ENCODE results near the gene PDE8A.

PDE8A gene

DNA sequence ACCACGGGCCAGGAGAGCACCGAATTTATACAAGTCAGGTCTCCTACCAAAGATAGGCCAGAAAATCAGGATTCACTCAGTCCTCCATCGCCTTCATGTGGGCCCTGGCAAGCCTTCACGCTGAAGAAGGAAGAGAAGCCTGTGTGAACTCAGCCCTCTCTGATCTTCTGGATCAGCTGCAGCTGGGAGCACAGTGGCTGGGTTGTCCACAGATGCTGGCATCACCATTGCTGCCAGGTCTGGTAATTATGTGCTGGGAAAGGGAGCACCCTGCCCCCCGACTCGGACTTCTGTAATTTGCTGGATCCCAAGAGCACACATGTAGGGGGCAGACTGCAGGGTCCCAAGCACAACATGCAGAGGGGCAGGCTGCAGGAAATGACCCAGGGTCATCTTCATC lies 12.4 kb upstream of the PDE8A start:
- H2AFZ ChIP-seq (ENCODE audit: low read depth, low read length), result no peak overlapping the region
- H3K27me3 ChIP-seq (ENCODE audit: insufficient read depth, low read length), result no peaks in the 10 kb centered on the region

DNA sequence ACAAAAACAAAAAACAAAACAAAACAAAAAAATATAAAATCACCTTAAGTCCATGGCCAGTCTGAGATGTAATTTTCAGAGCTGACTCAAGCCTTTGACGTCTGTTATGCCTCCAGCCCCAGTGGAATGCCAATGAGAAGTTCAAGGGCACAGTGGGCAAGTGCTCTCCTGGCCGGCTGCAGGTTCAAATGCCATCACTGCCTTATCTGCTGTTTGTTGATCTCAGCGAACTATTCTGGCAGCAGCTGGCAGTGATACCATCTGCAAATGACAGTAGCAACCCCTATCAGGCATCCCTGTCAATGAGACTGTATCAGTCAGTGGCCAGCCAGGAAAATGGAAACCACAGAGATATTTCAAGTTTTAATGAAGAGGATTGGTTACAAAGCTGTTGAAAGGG lies 10.8 kb upstream of the PDE8A start:
- H3K9me3 ChIP-seq (ENCODE audit: low read length), result no peaks in the 10 kb centered on the region
- H3K4me1 ChIP-seq (ENCODE audit: insufficient read depth, low read length), result peaks cover 12% of the 10 kb centered on the region
- no peaks in the 10 kb centered on the region for H3K27me3 ChIP-seq (ENCODE audit: insufficient read depth, low read length)
- no peak overlapping the region for H2AFZ ChIP-seq (ENCODE audit: low read depth, low read length)
- H3K4me3 ChIP-seq (ENCODE audit: low read length), result no peak overlapping the region
- no peaks in the 10 kb centered on the region for H3K36me3 ChIP-seq (ENCODE audit: insufficient read depth, low read length)

More for the DNA sequence above, 12.4 kb upstream of the PDE8A start:
- Histone ChIP-seq H3K9me3 (ENCODE audit: low read length) (no peaks in the 10 kb centered on the region), H3K36me3 (ENCODE audit: insufficient read depth, low read length) (no peaks in the 10 kb centered on the region), H3K4me1 (ENCODE audit: insufficient read depth, low read length) (peaks cover 12% of the 10 kb centered on the region), H3K4me3 (ENCODE audit: low read length) (no peak overlapping the region)

DNA sequence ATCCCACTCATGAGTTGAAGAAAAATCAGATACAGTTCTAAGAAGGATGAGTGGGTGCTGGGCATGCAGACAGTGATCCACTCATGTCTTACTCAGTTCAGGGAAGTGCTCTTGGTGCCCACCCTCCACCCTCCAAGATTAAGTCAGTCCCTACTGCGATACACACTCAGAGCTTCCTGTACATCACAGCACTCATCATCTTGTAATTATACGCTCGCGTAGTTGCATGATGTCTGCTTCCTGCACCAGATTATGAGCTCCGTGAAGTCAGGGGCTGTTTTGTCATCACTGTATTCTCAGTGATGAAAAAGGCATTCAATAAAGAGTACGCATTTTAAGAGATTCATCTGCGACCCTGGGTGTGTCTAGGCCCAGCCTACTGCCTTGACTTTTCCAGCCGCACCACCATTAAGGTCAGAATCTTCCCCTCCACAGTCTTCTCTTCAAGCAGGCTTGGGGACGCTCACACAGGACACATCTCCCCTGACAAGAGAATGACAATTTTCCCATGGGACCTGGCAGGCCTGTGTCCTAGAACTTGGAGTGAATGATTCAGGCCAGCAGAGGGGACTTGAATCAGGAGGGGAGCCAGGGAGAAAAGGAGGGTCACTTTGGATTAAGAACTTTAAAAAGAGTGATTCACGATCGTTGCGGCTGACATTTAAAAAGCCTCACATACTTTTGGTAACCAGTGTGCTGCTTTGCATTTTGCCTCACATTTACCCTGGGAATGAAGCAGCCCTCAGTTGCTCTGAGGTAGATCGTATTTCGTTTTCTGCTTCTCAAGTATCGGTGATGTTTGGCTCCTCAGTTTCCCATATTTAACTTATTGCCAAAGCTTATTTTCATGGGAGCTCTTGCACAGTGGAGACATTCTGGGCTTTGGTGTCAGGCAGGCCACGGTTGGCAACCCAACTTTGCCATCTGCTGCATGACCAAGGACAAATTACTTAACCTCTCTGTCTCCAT lies 7.9 kb upstream of the PDE8A start:
- Histone ChIP-seq H3K4me1 (ENCODE audit: insufficient read depth, low read length) (peaks cover 4% of the 10 kb centered on the region), H3K27me3 (ENCODE audit: insufficient read depth, low read length) (peaks cover 8% of the 10 kb centered on the region), H3K4me3 (ENCODE audit: low read length) (no peak overlapping the region), H3K9me3 (ENCODE audit: low read length) (no peaks in the 10 kb centered on the region), H3K36me3 (ENCODE audit: insufficient read depth, low read length) (no peaks in the 10 kb centered on the region), H2AFZ (ENCODE audit: low read depth, low read length) (no peak overlapping the region)

DNA sequence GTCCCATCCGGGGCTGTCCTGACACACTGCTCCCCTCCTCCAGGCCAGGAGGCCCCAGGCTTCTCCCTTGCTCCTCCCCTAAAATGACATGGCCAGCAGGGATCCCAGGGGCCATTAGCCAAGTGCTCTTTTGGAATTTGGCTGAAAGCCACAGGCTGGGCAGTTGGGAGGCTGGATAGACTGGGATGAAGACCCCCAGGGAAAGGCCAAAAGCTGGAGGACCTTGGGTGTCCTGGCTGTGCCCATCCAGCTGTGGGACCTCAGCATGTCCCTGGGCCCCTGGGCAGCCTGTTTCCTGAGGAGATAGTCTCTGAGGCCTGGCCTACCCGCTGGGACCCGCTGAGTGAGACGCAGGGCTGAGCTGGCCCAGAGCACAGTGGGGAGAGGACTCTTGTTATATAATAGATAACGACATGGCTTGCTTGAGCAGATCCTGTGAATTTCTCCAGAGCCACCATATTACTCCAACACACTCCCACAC lies 5.7 kb upstream of the PDE8A start:
- no peaks in the 10 kb centered on the region for H3K9me3 ChIP-seq (ENCODE audit: low read length)
- no peak overlapping the region for H2AFZ ChIP-seq (ENCODE audit: low read depth, low read length)
- peaks cover 18% of the 10 kb centered on the region for H3K27me3 ChIP-seq (ENCODE audit: insufficient read depth, low read length)
- H3K36me3 ChIP-seq (ENCODE audit: insufficient read depth, low read length), result no peaks in the 10 kb centered on the region
- H3K4me3 ChIP-seq (ENCODE audit: low read length), result no peak overlapping the region
- H3K4me1 ChIP-seq (ENCODE audit: insufficient read depth, low read length), result peaks cover 10% of the 10 kb centered on the region

DNA sequence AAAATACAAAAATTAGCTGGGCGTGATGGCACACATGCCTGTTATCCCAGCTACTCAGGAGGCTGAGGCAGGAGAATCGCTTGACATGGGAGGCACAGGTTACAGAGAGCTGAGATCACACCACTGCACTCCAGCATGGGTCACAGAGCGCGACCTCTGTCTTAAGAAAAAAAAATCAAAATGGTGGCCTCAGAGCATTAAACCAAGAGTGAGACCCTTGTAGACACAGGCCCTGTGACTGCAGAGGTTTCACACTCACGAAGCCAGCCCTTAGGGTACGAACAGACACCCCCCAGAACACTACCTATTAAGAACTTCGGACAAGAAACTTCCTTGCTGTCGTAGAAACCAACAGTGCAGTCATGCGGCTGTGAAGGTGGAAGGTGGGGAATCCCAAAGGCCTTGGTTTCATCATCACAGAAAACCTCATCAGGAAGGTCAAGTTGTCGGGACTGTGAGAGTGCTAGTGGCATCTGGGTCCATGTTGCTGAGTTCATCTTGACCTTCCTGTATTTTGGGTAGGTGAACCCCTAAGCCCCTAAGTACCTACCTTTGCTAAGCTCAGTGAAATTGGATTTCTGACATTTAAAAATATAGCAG lies 4.8 kb upstream of the PDE8A start:
- Histone ChIP-seq H3K27me3 (ENCODE audit: insufficient read depth, low read length) (peaks cover 18% of the 10 kb centered on the region), H3K4me3 (ENCODE audit: low read length) (no peak overlapping the region)

DNA sequence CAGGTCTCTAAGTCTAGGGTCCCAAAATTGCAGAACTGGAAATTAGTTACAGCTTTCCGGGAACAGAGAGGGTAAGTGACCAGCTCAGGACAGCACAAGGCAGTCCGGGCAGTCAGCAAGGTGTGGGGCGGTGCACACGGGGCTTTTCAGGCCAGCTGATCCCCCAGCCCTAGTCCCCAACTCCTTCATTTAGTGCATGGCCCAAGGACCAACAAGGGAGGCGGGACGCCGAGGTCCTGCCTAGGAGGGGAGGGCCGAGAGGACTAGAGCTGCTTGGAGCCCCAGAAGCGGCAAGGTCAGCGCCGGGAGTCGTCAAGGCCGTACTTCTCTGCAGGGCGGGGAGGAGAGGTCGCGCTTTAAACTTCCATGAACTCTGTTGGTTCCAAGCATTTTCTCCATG lies 2.0 kb upstream of the PDE8A start:
- Histone ChIP-seq H3K36me3 (ENCODE audit: insufficient read depth, low read length) (no peaks in the 10 kb centered on the region), H3K27me3 (ENCODE audit: insufficient read depth, low read length) (peaks cover 18% of the 10 kb centered on the region), H3K9me3 (ENCODE audit: low read length) (no peaks in the 10 kb centered on the region), H3K4me1 (ENCODE audit: insufficient read depth, low read length) (peaks cover 5% of the 10 kb centered on the region), H2AFZ (ENCODE audit: low read depth, low read length) (peak overlapping the region; percentile 96), H3K4me3 (ENCODE audit: low read length) (peak overlapping the region; percentile 93)

More for the DNA sequence above, 4.8 kb upstream of the PDE8A start:
- H3K9me3 ChIP-seq (ENCODE audit: low read length), result no peaks in the 10 kb centered on the region
- H3K4me1 ChIP-seq (ENCODE audit: insufficient read depth, low read length), result peaks cover 10% of the 10 kb centered on the region
- no peaks in the 10 kb centered on the region for H3K36me3 ChIP-seq (ENCODE audit: insufficient read depth, low read length)
- H2AFZ ChIP-seq (ENCODE audit: low read depth, low read length), result no peak overlapping the region

DNA sequence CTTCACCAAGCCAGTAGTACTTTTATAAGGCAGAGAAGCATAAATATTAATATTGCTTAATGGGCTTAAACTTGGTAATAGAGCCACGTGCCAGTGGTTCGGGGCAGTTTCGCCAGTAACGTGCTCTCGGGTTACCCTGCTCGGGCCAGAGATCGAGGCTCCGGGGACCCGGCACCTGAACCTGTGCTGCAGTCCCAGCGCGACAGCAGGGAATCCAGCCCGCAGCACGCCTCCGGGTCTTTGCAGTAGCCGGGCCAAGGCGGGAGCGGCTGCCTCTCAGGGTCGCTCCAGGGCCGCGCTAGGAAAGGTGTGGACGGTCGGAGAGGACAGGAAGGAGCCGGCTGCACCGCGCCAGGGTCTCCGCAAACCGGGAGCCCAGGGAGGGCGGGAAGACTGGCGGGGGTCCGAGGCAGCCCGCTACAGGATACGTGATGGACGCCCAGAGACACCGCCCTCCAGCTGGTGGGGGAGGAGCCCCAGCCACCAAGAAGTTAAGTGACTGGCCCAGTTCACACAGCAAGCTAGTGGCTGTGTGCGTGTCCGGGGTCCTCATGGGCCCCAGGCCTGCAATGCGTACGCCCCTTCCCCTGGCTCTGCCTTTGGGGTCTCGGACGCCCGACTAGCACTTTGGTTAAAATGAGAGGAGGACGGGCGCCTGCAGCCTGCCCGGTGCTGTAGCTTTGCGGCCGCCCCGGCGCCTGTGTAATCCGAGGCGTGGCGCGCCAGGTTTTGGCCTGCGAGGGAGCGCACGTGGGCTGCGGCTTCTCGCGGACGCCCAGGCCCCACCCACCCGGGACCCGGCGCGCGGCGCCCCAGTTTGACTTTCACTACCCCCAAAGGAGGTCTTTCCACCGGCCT lies 1.2 kb upstream of the PDE8A start:
- peaks cover 5% of the 10 kb centered on the region for H3K4me1 ChIP-seq (ENCODE audit: insufficient read depth, low read length)
- H2AFZ ChIP-seq (ENCODE audit: low read depth, low read length), result peak overlapping the region; percentile 96
- peak overlapping the region; percentile 93 for H3K4me3 ChIP-seq (ENCODE audit: low read length)
- no peaks in the 10 kb centered on the region for H3K36me3 ChIP-seq (ENCODE audit: insufficient read depth, low read length)
- no peaks in the 10 kb centered on the region for H3K9me3 ChIP-seq (ENCODE audit: low read length)
- peaks cover 18% of the 10 kb centered on the region for H3K27me3 ChIP-seq (ENCODE audit: insufficient read depth, low read length)

DNA sequence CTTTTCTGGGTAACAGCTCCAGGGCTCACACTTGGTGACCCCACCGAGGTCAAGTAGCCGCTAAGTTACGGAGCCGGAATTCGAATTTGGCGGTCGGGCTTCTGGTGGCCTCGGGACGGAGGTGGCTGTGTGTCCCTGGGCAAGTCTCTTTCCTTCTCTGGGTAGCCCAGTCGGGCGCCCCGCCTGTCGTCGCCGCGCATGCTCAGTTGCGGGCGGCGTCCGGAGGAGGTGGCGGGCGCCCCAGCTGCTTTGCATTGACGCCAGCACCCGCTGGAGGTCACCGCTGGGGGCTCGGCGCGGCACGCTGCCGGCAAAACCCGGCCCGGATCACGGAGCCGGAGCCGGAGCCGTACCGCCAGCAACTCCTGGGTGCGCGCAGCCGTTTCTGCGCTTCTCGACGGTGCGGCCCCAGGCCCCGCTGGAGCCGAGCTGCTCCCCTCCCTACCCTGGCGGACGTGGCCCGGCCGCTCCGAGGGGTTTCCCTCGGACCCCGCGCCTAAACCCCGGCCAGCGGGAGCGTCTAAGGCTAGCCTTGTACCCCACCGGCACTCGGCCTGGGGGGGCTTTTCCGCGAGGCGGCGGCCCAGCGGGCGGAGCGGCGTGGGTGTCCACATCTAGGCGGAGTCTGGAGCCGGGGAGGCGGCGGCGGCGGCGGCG lies 474 bp upstream of the PDE8A start:
- H3K27me3 ChIP-seq (ENCODE audit: insufficient read depth, low read length), result peaks cover 18% of the 10 kb centered on the region
- H3K36me3 ChIP-seq (ENCODE audit: insufficient read depth, low read length), result no peaks in the 10 kb centered on the region
- peaks cover 5% of the 10 kb centered on the region for H3K4me1 ChIP-seq (ENCODE audit: insufficient read depth, low read length)
- H3K4me3 ChIP-seq (ENCODE audit: low read length), result peak overlapping the region; percentile 93
- H2AFZ ChIP-seq (ENCODE audit: low read depth, low read length), result peak overlapping the region; percentile 96
- H3K9me3 ChIP-seq (ENCODE audit: low read length), result no peaks in the 10 kb centered on the region

DNA sequence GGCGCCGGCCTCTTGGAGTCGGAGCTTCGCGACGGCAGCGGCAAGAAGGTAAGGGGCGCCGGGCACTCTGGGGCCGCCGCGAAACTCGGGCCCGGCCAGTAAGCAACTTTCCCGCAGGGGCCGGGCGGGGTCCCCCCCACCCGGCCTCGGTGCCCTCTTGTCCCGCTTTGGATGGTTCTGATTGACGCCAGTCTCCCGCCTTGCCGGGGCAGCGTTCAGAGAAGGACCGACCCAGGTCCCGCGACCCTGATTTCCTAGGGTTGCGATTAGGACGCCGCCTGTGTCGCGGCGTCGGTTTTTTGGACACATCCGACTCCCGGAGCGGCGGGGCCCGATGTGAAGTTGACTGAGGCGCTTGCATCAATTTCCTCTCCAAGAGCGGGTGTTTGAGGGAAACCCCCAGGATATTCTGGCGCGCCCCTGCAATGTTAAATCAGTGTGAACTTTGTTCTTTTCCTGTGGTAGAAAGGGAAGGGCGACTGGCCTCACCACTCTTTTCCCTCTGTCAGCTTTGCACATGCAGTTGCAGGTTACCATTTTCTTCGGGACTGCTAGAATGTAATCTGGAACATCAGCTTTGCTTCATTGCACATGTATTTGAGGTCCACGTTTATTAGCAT lies 755 bp downstream of the PDE8A start:
- Histone ChIP-seq H3K4me3 (ENCODE audit: low read length) (peak overlapping the region; percentile 93), H3K4me1 (ENCODE audit: insufficient read depth, low read length) (peaks cover 5% of the 10 kb centered on the region), H3K9me3 (ENCODE audit: low read length) (no peaks in the 10 kb centered on the region), H3K27me3 (ENCODE audit: insufficient read depth, low read length) (peaks cover 18% of the 10 kb centered on the region), H3K36me3 (ENCODE audit: insufficient read depth, low read length) (no peaks in the 10 kb centered on the region), H2AFZ (ENCODE audit: low read depth, low read length) (peak overlapping the region; percentile 89)

DNA sequence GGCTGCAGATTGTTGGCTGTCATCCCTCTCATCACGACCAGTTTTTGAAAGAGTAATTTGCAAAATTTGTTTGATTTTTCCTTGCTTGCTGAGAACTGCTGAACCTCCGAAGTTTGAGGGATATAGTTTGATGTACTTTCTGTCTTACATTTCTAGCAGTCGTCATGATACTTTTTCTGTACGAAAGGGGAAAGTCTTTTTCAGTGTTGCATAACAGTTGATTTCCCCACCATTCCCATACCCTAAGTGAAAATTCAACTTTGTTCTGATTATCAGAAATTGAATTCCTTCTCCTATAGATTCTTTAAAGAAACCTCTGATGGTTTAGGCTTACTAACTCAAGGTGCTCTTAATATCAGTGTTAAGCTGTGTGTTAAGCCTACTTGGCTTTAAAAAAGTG lies 1.6 kb downstream of the PDE8A start:
- peaks cover 5% of the 10 kb centered on the region for H3K4me1 ChIP-seq (ENCODE audit: insufficient read depth, low read length)
- no peaks in the 10 kb centered on the region for H3K36me3 ChIP-seq (ENCODE audit: insufficient read depth, low read length)
- peaks cover 14% of the 10 kb centered on the region for H3K27me3 ChIP-seq (ENCODE audit: insufficient read depth, low read length)
- no peak overlapping the region for H2AFZ ChIP-seq (ENCODE audit: low read depth, low read length)
- H3K4me3 ChIP-seq (ENCODE audit: low read length), result no peak overlapping the region
- H3K9me3 ChIP-seq (ENCODE audit: low read length), result no peaks in the 10 kb centered on the region

DNA sequence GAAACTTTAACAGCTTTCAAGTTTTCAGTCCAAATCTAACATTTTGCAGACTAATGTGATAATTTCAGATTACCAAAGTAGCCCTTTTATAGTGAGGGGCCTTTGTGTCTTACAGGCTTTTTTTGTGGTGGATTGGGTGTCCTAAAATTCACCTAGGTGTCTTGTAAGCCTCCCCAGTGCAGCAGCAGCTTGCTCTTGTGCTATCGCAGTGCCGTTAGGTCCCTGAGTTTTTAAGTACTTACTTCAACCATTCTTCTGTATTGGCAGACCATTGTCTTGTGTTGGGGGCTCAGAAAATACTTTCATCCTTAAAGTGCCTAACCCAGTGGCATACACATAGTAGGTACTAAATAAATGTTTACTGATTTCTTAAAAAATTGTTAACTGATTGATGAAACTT lies 2.1 kb downstream of the PDE8A start:
- H3K9me3 ChIP-seq (ENCODE audit: low read length), result no peaks in the 10 kb centered on the region
- H3K4me3 ChIP-seq (ENCODE audit: low read length), result no peak overlapping the region
- H2AFZ ChIP-seq (ENCODE audit: low read depth, low read length), result no peak overlapping the region
- peaks cover 10% of the 10 kb centered on the region for H3K27me3 ChIP-seq (ENCODE audit: insufficient read depth, low read length)
- H3K36me3 ChIP-seq (ENCODE audit: insufficient read depth, low read length), result no peaks in the 10 kb centered on the region
- H3K4me1 ChIP-seq (ENCODE audit: insufficient read depth, low read length), result peaks cover 5% of the 10 kb centered on the region

DNA sequence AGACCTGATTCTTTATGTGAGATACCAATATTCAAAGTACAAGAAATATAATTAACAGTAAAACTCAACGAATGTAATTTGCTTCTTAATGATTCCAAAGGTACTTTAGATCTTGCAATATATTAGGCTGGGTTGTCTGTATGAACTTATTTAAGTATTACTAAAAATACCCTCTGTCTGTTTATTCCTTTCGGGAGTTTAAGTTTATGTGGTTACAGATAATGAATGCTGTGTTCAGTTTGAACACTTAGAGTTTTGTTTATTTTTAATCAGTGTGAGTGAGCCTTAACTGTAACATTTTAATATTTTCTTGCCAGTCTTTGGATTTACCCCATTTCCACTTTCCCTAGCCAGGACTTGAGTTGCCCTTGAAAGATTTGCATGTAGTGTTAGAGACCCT lies 3.5 kb downstream of the PDE8A start:
- H2AFZ ChIP-seq (ENCODE audit: low read depth, low read length), result no peak overlapping the region
- H3K36me3 ChIP-seq (ENCODE audit: insufficient read depth, low read length), result no peaks in the 10 kb centered on the region
- no peaks in the 10 kb centered on the region for H3K9me3 ChIP-seq (ENCODE audit: low read length)
- no peaks in the 10 kb centered on the region for H3K4me1 ChIP-seq (ENCODE audit: insufficient read depth, low read length)
- H3K4me3 ChIP-seq (ENCODE audit: low read length), result no peak overlapping the region
- H3K27me3 ChIP-seq (ENCODE audit: insufficient read depth, low read length), result no peaks in the 10 kb centered on the region
